GM19455 (cell line): Measurements from ENCODE around the gene UCHL5.
A peak's percentile ranks its signal among the peaks of the same experiment; 100 is the strongest.

Experiments used
- ATAC-seq: cut with Tn5 transposase; IDR thresholded peaks from one replicate; pipeline ENCODE4 v1.9.1; 2021; ENCODE audit not compliant: unreplicated experiment

UCHL5 gene

GRCh38 chr1:193059282-193060114, at the start of gene UCHL5, which contains the start of gene RO60:
Gene UCHL5 (minus strand): TSS chr1:193059360. CDS start chr1:193059260, 100 bp downstream.
Gene RO60 (plus strand): TSS chr1:193059612. CDS start chr1:193069055, 9,443 bp downstream.
- ATAC-seq, result peak; percentile 93

- ATAC-seq, result no peak
Observed at GRCh38 chr1:193108471-193108870, 49.3 kb upstream of the UCHL5 start.

- no peak for ATAC-seq
Observed at GRCh38 chr1:193105821-193106177, 46.6 kb upstream of the UCHL5 start.

- peak; percentile 92 for ATAC-seq
Observed at GRCh38 chr1:193104907-193105820, 46.0 kb upstream of the UCHL5 start, which contains the start of gene GLRX2. Gene GLRX2 (minus strand): TSS chr1:193105414. CDS start chr1:193105382, 32 bp downstream.

GRCh38 chr1:193104502-193104906, 45.3 kb upstream of the UCHL5 start:
- peak; percentile 40 for ATAC-seq

GRCh38 chr1:193103759-193104501, 44.8 kb upstream of the UCHL5 start:
- ATAC-seq, result no peak

GRCh38 chr1:193102662-193103061, 43.5 kb upstream of the UCHL5 start:
- ATAC-seq, result no peak

- ATAC-seq, result no peak
Observed at GRCh38 chr1:193094112-193094511, 35.0 kb upstream of the UCHL5 start.

- no peak for ATAC-seq
Observed at GRCh38 chr1:193090865-193091264, 31.7 kb upstream of the UCHL5 start.

GRCh38 chr1:193087893-193088292, 28.7 kb upstream of the UCHL5 start:
- ATAC-seq, result no peak

- ATAC-seq, result no peak
Observed at GRCh38 chr1:193086342-193086741, 27.2 kb upstream of the UCHL5 start.

GRCh38 chr1:193085263-193085662, 26.1 kb upstream of the UCHL5 start:
- no peak for ATAC-seq

GRCh38 chr1:193083365-193084088, 24.4 kb upstream of the UCHL5 start:
- peak; percentile 99 for ATAC-seq

- ATAC-seq, result no peak
Observed at GRCh38 chr1:193079187-193079586, 20.0 kb upstream of the UCHL5 start.

- ATAC-seq, result no peak
Observed at GRCh38 chr1:193077991-193078390, 18.8 kb upstream of the UCHL5 start.

- peak; percentile 60 for ATAC-seq
Observed at GRCh38 chr1:193070942-193071341, 11.8 kb upstream of the UCHL5 start.

- no peak for ATAC-seq
Observed at GRCh38 chr1:193070386-193070753, 11.2 kb upstream of the UCHL5 start.

GRCh38 chr1:193069748-193070385, 10.7 kb upstream of the UCHL5 start:
- no peak for ATAC-seq

GRCh38 chr1:193068013-193068412, 8.9 kb upstream of the UCHL5 start:
- ATAC-seq, result no peak

GRCh38 chr1:193066606-193067005, 7.4 kb upstream of the UCHL5 start:
- peak; percentile 43 for ATAC-seq
